H9 (cell line): Measurements from ENCODE around the gene TIAM2. TPM values are rescaled to one million over a fixed set of nuclear protein-coding genes. Genes with fewer than 3 reads are reported as not detected.
A peak's percentile ranks its signal among the peaks of the same experiment; 100 is the strongest.

Source experiments
- DNase-seq: peaks from one replicate; pipeline ENCODE4 v3.0.0-alpha.2; 2017
- H2AFZ ChIP-seq: one replicate; pipeline ENCODE4 v1.6.1; 2013; ENCODE audit warnings: mild to moderate bottlenecking, low read length, control low read depth, moderate library complexity
- H2AK5ac ChIP-seq: 2 replicates; pipeline ENCODE4 v1.6.1; 2013; ENCODE audit warnings: low read length, control low read depth, mixed read lengths; ENCODE audit not compliant: insufficient read length
- H2BK120ac ChIP-seq: one replicate; pipeline ENCODE4 v1.6.1; 2013; ENCODE audit warnings: low read depth, mild to moderate bottlenecking, low read length, control low read depth, inconsistent platforms; ENCODE audit not compliant: poor library complexity, severe bottlenecking
- H2BK12ac ChIP-seq: 2 replicates; pipeline ENCODE4 v1.6.1; 2013; ENCODE audit warnings: low read length, control low read depth, mixed read lengths, low read depth; ENCODE audit not compliant: insufficient read length
- H2BK15ac ChIP-seq: 2 replicates; pipeline ENCODE4 v1.6.1; 2013; ENCODE audit warnings: low read depth, low read length, control low read depth
- H2BK20ac ChIP-seq: one replicate; pipeline ENCODE4 v1.6.1; 2013; ENCODE audit warnings: low read depth, mild to moderate bottlenecking, low read length, control low read depth, inconsistent platforms; ENCODE audit not compliant: poor library complexity, severe bottlenecking
- H2BK5ac ChIP-seq: 2 replicates; pipeline ENCODE4 v1.6.1; 2013; ENCODE audit warnings: low read length, control low read depth, mixed read lengths; ENCODE audit not compliant: insufficient read length
- H3K14ac ChIP-seq: 2 replicates; pipeline ENCODE4 v1.6.1; 2013; ENCODE audit warnings: low read length, control low read depth; ENCODE audit not compliant: insufficient read depth
- H3K18ac ChIP-seq: 2 replicates; pipeline ENCODE4 v1.6.1; 2013; ENCODE audit warnings: low read depth, mild to moderate bottlenecking, mixed read lengths, low read length, control low read depth; ENCODE audit not compliant: insufficient read length
- H3K23ac ChIP-seq: 2 replicates; pipeline ENCODE4 v1.6.1; 2013; ENCODE audit warnings: low read length, control low read depth, mixed read lengths, low read depth; ENCODE audit not compliant: insufficient read length
- H3K23me2 ChIP-seq: 2 replicates; pipeline ENCODE4 v1.6.1; 2013; ENCODE audit warnings: low read depth, mild to moderate bottlenecking, mixed read lengths, low read length, control low read depth; ENCODE audit not compliant: insufficient read length, poor library complexity, severe bottlenecking
- H3K27ac ChIP-seq: 2 replicates; pipeline ENCODE4 v1.5.1; 2013; ENCODE audit warnings: low read length, control low read depth, mixed read lengths, low read depth; ENCODE audit not compliant: insufficient read length
- H3K27me3 ChIP-seq: 2 replicates; pipeline ENCODE4 v1.6.1; 2013; ENCODE audit warnings: low read length, control low read depth, inconsistent platforms; ENCODE audit not compliant: insufficient read depth
- H3K4ac ChIP-seq: 2 replicates; pipeline ENCODE4 v1.6.1; 2013; ENCODE audit warnings: low read depth, mild to moderate bottlenecking, control low read depth, inconsistent platforms, low read length, moderate library complexity
- H3K4me1 ChIP-seq: 2 replicates; pipeline ENCODE4 v1.6.1; 2013; ENCODE audit warnings: low read length, control low read depth, inconsistent platforms; ENCODE audit not compliant: insufficient read depth
- H3K4me2 ChIP-seq: 2 replicates; pipeline ENCODE4 v1.6.1; 2013; ENCODE audit warnings: low read length, control low read depth, mixed read lengths; ENCODE audit not compliant: insufficient read length, insufficient read depth
- H3K56ac ChIP-seq: 2 replicates; pipeline ENCODE4 v1.6.1; 2013; ENCODE audit warnings: low read depth, mild to moderate bottlenecking, mixed read lengths, low read length, control low read depth; ENCODE audit not compliant: insufficient read length
- H3K79me1 ChIP-seq: 2 replicates; pipeline ENCODE4 v1.6.1; 2013; ENCODE audit warnings: low read depth, mild to moderate bottlenecking, moderate library complexity, low read length, control low read depth, inconsistent platforms; ENCODE audit not compliant: insufficient read depth, poor library complexity, severe bottlenecking
- H3K79me2 ChIP-seq: 2 replicates; pipeline ENCODE4 v1.6.1; 2013; ENCODE audit warnings: low read length, control low read depth, inconsistent platforms; ENCODE audit not compliant: insufficient read depth
- H3K9ac ChIP-seq: 2 replicates; pipeline ENCODE4 v1.6.1; 2013; ENCODE audit warnings: low read length, control low read depth, mixed read lengths; ENCODE audit not compliant: insufficient read length; ENCODE audit errors: extremely low read depth
- H3K9me3 ChIP-seq: one replicate; pipeline ENCODE4 v1.6.1; 2013; ENCODE audit warnings: low read depth, low read length, inconsistent platforms; ENCODE audit not compliant: control insufficient read depth
- H3T11ph ChIP-seq: one replicate; pipeline ENCODE4 v1.6.1; 2013; ENCODE audit warnings: mild to moderate bottlenecking, low read length, control low read depth, inconsistent platforms
- H4K20me1 ChIP-seq: one replicate; pipeline ENCODE4 v1.6.1; 2013; ENCODE audit not compliant: control insufficient read depth, insufficient read length, insufficient read depth
- H4K5ac ChIP-seq: 2 replicates; pipeline ENCODE4 v1.6.1; 2013; ENCODE audit warnings: low read depth, mild to moderate bottlenecking, mixed read lengths, low read length, control low read depth; ENCODE audit not compliant: insufficient read length
- H4K8ac ChIP-seq: replicated peaks from 2 replicates; pipeline ENCODE4 v1.6.1; 2013; ENCODE audit warnings: low read length, control low read depth, mixed read lengths, low read depth; ENCODE audit not compliant: insufficient read length
- H4K91ac ChIP-seq: 2 replicates; pipeline ENCODE4 v1.6.1; 2013; ENCODE audit warnings: low read depth, mild to moderate bottlenecking, moderate library complexity, mixed read lengths, low read length, control low read depth; ENCODE audit not compliant: insufficient read length
- H3K27ac Mint-ChIP-seq, 3 experiments: 2 replicates in 2 of 3; 3 replicates in 1 of 3; pipeline ENCODE4 v1.8.0; 2020 to 2021; ENCODE audit warnings: mixed read lengths in 3 of 3, mild to moderate bottlenecking in 1 of 3, moderate library complexity in 1 of 3
- H3K27me3 Mint-ChIP-seq: 2 replicates; pipeline ENCODE4 v1.8.0; 2021; ENCODE audit warnings: low read depth, mild to moderate bottlenecking, moderate library complexity, mixed read lengths
- H3K36me3 Mint-ChIP-seq, 3 experiments: 2 replicates in 2 of 3; 3 replicates in 1 of 3; pipeline ENCODE4 v1.8.0; 2020 to 2021; ENCODE audit warnings: low read depth in 3 of 3, mixed read lengths in 3 of 3; ENCODE audit not compliant: insufficient read depth in 1 of 3
- H3K4me1 Mint-ChIP-seq, 2 experiments: 2 replicates each; pipeline ENCODE4 v1.8.0; 2020; ENCODE audit warnings: mixed read lengths in 2 of 2
- H3K4me3 Mint-ChIP-seq, 2 experiments: 2 replicates in 1 of 2; 3 replicates in 1 of 2; pipeline ENCODE4 v1.8.0; 2020 to 2021; ENCODE audit warnings: mild to moderate bottlenecking in 2 of 2, mixed read lengths in 2 of 2, moderate library complexity in 1 of 2
- H3K9me3 Mint-ChIP-seq, 2 experiments: 2 replicates in 1 of 2; 3 replicates in 1 of 2; pipeline ENCODE4 v1.8.0; 2020; ENCODE audit warnings: mild to moderate bottlenecking in 2 of 2, mixed read lengths in 2 of 2, moderate library complexity in 1 of 2
- WGBS: extraction: QIAGEN DNeasy Blood & Tissue Kit; methylation state at CpG from one replicate; pipeline ENCODE4 v1.1.7; 2013; ENCODE audit warnings: missing lambda C conversion rate, low lambda C conversion rate, mixed read lengths; ENCODE audit not compliant: insufficient read length; ENCODE audit errors: extremely low coverage; 5-methylcytosine and 5-hydroxymethylcytosine counted together
- total RNA-seq: library from RNA; stranded (reverse); gene quantifications from 2 replicates; pipeline ENCODE4 v1.2.1, GENCODE V29; 2021
- TF ChIP-seq, protein P1 (sequence below): fragments of 200-600 bp; sonication (generic); conservative IDR thresholded peaks from 3 replicates; pipeline ENCODE4 v1.8.0; 2021; ENCODE audit warnings: antibody characterized with exemption, mild to moderate bottlenecking

TIAM2 gene
- total RNA-seq, 1 experiment from 2014 or later = 6.3 TPM

DNA sequence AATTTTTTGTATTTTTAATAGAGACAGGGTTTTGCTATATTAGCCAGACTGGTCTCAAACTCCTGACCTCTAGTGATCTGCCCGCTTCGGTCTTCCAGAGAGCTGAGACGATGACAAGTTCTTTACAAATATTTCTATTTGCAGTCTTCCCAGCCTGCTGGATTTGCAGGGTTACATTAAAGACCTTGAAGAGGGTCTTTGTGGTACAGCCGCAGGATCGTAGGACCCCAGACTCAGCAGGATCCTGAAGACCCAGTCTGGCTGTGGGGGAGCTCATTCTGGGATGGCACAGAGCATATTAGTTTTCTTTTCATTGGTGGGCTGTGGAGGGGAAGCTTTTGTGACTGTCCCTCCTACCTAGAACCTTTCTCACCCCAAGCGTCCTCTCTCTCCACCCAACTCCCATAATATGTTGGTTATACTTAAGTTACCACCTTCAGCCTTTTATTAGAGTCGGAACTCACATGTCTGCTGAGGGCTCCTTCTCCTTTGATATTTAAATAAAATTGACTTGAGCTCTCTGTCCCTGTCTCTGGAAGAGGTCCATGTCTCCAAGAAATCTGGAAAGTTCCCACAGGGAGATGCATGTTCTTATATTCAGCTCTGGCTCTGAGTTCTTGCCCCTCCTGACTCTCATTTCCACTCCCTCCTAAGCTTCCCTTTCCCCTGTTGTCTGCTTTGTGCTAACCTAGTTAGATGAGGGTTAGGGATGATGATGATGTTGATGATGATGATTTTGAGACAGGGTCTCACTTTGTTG, 72.0 kb downstream of the TIAM2 start:
- Histone ChIP-seq H4K8ac (no peak overlapping the region), H3T11ph (no peak overlapping the region), H4K91ac (no peak overlapping the region), H4K5ac (no peak overlapping the region), H3K14ac (no peak overlapping the region), H3K23me2 (no peaks in the 10 kb centered on the region), H3K4ac (no peak overlapping the region), H3K9ac (no peak overlapping the region), H3K79me2 (no peaks in the 10 kb centered on the region), H2BK12ac (no peak overlapping the region), H3K4me1 (no peaks in the 10 kb centered on the region), H3K9me3 (no peaks in the 10 kb centered on the region), H3K4me2 (no peak overlapping the region), H2BK20ac (no peak overlapping the region), H3K23ac (no peak overlapping the region), H2BK15ac (no peak overlapping the region), H2BK120ac (no peak overlapping the region), H3K79me1 (no peaks in the 10 kb centered on the region), H3K56ac (no peak overlapping the region), H2AK5ac (no peak overlapping the region), H2AFZ (no peak overlapping the region), H4K20me1 (no peaks in the 10 kb centered on the region), H2BK5ac (no peak overlapping the region), H3K27ac (no peak overlapping the region), H3K27me3 (no peaks in the 10 kb centered on the region), H3K18ac (no peak overlapping the region)
- Mint-ChIP-seq H3K36me3 (0 out of 7 replicates have a peak, but pooled peaks cover 0 to 2% (median 0%) of the 10 kb centered on the region in 3 experiments), H3K4me1 (peaks cover 15 to 18% of the 10 kb centered on the region in 2 experiments), H3K9me3 (no peaks in the 10 kb centered on the region; a peak in 1 of 5 replicates), H3K27ac (peak overlapping the region in 2 of 3 experiments; percentile 79 to 88; a peak in 4 of 7 replicates), H3K27me3 (no peaks in the 10 kb centered on the region), H3K4me3 (no peak overlapping the region; a peak in 1 of 5 replicates)
- no CpG with 5 or more reads among the region's 7 CpGs for WGBS
- TF ChIP-seq, protein P1, sequence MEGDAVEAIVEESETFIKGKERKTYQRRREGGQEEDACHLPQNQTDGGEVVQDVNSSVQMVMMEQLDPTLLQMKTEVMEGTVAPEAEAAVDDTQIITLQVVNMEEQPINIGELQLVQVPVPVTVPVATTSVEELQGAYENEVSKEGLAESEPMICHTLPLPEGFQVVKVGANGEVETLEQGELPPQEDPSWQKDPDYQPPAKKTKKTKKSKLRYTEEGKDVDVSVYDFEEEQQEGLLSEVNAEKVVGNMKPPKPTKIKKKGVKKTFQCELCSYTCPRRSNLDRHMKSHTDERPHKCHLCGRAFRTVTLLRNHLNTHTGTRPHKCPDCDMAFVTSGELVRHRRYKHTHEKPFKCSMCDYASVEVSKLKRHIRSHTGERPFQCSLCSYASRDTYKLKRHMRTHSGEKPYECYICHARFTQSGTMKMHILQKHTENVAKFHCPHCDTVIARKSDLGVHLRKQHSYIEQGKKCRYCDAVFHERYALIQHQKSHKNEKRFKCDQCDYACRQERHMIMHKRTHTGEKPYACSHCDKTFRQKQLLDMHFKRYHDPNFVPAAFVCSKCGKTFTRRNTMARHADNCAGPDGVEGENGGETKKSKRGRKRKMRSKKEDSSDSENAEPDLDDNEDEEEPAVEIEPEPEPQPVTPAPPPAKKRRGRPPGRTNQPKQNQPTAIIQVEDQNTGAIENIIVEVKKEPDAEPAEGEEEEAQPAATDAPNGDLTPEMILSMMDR = no peak
- DNase-seq = no peak
